Neural progenitor cell (in vitro differentiated cells): ENCODE measurements around the gene ITM2C. TPM values are rescaled to one million over a fixed set of nuclear protein-coding genes. Genes with fewer than 3 reads are reported as not detected.

Experiments used
- DNase-seq: peaks from one replicate; pipeline ENCODE4 v3.0.0-alpha.2; 2016; ENCODE audit warnings: low spot score
- H2AFZ ChIP-seq: fragments of 200-600 bp; sonication (generic); replicated peaks from 2 replicates; pipeline ENCODE4 v1.6.1; 2016; ENCODE audit warnings: antibody characterized with exemption
- H3F3A ChIP-seq: fragments of 200-600 bp; sonication (generic); 2 replicates; pipeline ENCODE4 v1.6.1; 2016; ENCODE audit warnings: antibody characterized with exemption, low read depth
- H3K27ac ChIP-seq: fragments of 200-600 bp; sonication (generic); 2 replicates; pipeline ENCODE4 v1.5.1; 2016; ENCODE audit warnings: mild to moderate bottlenecking
- H3K27me3 ChIP-seq: fragments of 200-600 bp; sonication (generic); 2 replicates; pipeline ENCODE4 v1.6.1; 2016; ENCODE audit warnings: mild to moderate bottlenecking, moderate library complexity
- H3K36me3 ChIP-seq: fragments of 200-600 bp; sonication (generic); 2 replicates; pipeline ENCODE4 v1.5.1; 2016
- H3K4me1 ChIP-seq: fragments of 200-600 bp; sonication (generic); 2 replicates; pipeline ENCODE4 v1.6.1; 2016; ENCODE audit warnings: mixed run types
- H3K4me2 ChIP-seq: fragments of 200-600 bp; sonication (generic); 2 replicates; pipeline ENCODE4 v1.6.1; 2016
- H3K4me3 ChIP-seq: fragments of 200-600 bp; sonication (generic); 2 replicates; pipeline ENCODE4 v1.5.1; 2016
- H3K79me2 ChIP-seq: fragments of 200-600 bp; sonication (generic); 2 replicates; pipeline ENCODE4 v1.6.1; 2016; ENCODE audit warnings: low read depth
- H3K9ac ChIP-seq: fragments of 200-600 bp; sonication (generic); 2 replicates; pipeline ENCODE4 v1.6.1; 2016
- H3K9me3 ChIP-seq: fragments of 200-600 bp; sonication (generic); 2 replicates; pipeline ENCODE4 v1.5.1; 2016; ENCODE audit warnings: low read depth
- H4K20me1 ChIP-seq: fragments of 200-600 bp; sonication (generic); 2 replicates; pipeline ENCODE4 v1.6.1; 2016; ENCODE audit warnings: low read depth
- H3K27ac Mint-ChIP-seq: 3 replicates; pipeline ENCODE4 v1.8.0; 2021; ENCODE audit warnings: mixed read lengths
- H3K27me3 Mint-ChIP-seq: 2 replicates; pipeline ENCODE4 v1.8.0; 2022; ENCODE audit warnings: low read depth, mild to moderate bottlenecking, inconsistent platforms, moderate library complexity, mixed read lengths; ENCODE audit not compliant: insufficient read depth
- H3K36me3 Mint-ChIP-seq: 3 replicates; pipeline ENCODE4 v1.8.0; 2021; ENCODE audit warnings: mixed read lengths
- H3K4me1 Mint-ChIP-seq: 3 replicates; pipeline ENCODE4 v1.8.0; 2021; ENCODE audit warnings: mixed read lengths
- H3K4me3 Mint-ChIP-seq: 3 replicates; pipeline ENCODE4 v1.8.0; 2021; ENCODE audit warnings: mild to moderate bottlenecking, moderate library complexity, mixed read lengths
- H3K9me3 Mint-ChIP-seq: 3 replicates; pipeline ENCODE4 v1.8.0; 2020; ENCODE audit warnings: mixed read lengths
- EZH2 ChIP-seq: fragments of 200-600 bp; sonication (generic); IDR thresholded peaks from 2 replicates; pipeline ENCODE4 v1.6.1; 2017; ENCODE audit warnings: antibody characterized with exemption, mild to moderate bottlenecking, moderate library complexity
- EZH2phosphoT487 ChIP-seq: fragments of 200-600 bp; sonication (generic); IDR thresholded peaks from 2 replicates; pipeline ENCODE4 v1.6.1; 2017; ENCODE audit warnings: antibody characterized with exemption
- total RNA-seq: library from RNA; depleted of rRNA; stranded (reverse); fragments of >200 nt; gene quantifications from 2 replicates; pipeline ENCODE4 v1.2.3, GENCODE V29; 2015; ENCODE audit warnings: low replicate concordance
- TF ChIP-seq, protein P1 (sequence below): fragments of 200-600 bp; sonication (generic); IDR thresholded peaks from 2 replicates; pipeline ENCODE4 v1.5.1; 2017; ENCODE audit warnings: antibody characterized with exemption, mild to moderate bottlenecking

The ITM2C gene
- total RNA-seq, 1 donor from 2014 or later, result 84.6 TPM

- DNase-seq, result no peak
- Histone ChIP-seq H3K4me3 (no peak overlapping the region), H3K27ac (no peak overlapping the region), H3F3A (no peaks in the 10 kb centered on the region), H4K20me1 (no peaks in the 10 kb centered on the region), H3K36me3 (no peaks in the 10 kb centered on the region), H3K4me2 (no peak overlapping the region), H3K27me3 (no peaks in the 10 kb centered on the region), H3K4me1 (peaks cover 6% of the 10 kb centered on the region), H3K9ac (no peak overlapping the region), H2AFZ (no peak overlapping the region), H3K79me2 (no peaks in the 10 kb centered on the region), H3K9me3 (no peaks in the 10 kb centered on the region)
- peaks cover 30% of the 10 kb centered on the region for H3K36me3 Mint-ChIP-seq
- no peak for TF ChIP-seq EZH2
- no peak for TF ChIP-seq EZH2phosphoT487
- TF ChIP-seq, protein P1, sequence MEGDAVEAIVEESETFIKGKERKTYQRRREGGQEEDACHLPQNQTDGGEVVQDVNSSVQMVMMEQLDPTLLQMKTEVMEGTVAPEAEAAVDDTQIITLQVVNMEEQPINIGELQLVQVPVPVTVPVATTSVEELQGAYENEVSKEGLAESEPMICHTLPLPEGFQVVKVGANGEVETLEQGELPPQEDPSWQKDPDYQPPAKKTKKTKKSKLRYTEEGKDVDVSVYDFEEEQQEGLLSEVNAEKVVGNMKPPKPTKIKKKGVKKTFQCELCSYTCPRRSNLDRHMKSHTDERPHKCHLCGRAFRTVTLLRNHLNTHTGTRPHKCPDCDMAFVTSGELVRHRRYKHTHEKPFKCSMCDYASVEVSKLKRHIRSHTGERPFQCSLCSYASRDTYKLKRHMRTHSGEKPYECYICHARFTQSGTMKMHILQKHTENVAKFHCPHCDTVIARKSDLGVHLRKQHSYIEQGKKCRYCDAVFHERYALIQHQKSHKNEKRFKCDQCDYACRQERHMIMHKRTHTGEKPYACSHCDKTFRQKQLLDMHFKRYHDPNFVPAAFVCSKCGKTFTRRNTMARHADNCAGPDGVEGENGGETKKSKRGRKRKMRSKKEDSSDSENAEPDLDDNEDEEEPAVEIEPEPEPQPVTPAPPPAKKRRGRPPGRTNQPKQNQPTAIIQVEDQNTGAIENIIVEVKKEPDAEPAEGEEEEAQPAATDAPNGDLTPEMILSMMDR, result no peak
- H3K27ac Mint-ChIP-seq, result no peak overlapping the region
- H3K4me1 Mint-ChIP-seq, result peaks cover 21% of the 10 kb centered on the region
- H3K4me3 Mint-ChIP-seq, result no peak overlapping the region
- peaks cover 5% of the 10 kb centered on the region for H3K27me3 Mint-ChIP-seq
- no peaks in the 10 kb centered on the region for H3K9me3 Mint-ChIP-seq
These were observed 15.1 kb downstream of the ITM2C start for GRCh38 chr2:230879891-230880290.

- no peak overlapping the region for H3K27ac Mint-ChIP-seq
- no peak for DNase-seq
These were observed 17.1 kb downstream of the ITM2C start for GRCh38 chr2:230881840-230882239.

GRCh38 chr2:230885463-230886130 lies 20.9 kb downstream of the ITM2C start:
- H3K36me3 Mint-ChIP-seq, result peaks cover 15% of the 10 kb centered on the region
- H3K4me2 ChIP-seq, result peak overlapping the region; percentile 68
- H3K9me3 ChIP-seq, result no peaks in the 10 kb centered on the region
- TF ChIP-seq EZH2phosphoT487, result no peak
- no peak for TF ChIP-seq EZH2
- TF ChIP-seq, protein P1, result no peak
- peaks cover 45% of the 10 kb centered on the region for H3K4me1 Mint-ChIP-seq
- no peaks in the 10 kb centered on the region for H4K20me1 ChIP-seq
- no peak overlapping the region for H3K27ac ChIP-seq
- DNase-seq, result peak; percentile 88
- peaks cover 21% of the 10 kb centered on the region for H3K4me1 ChIP-seq
- H3K4me3 Mint-ChIP-seq, result peak overlapping the region; percentile 66
- peaks cover 5% of the 10 kb centered on the region for H3K27me3 Mint-ChIP-seq
- H3K9me3 Mint-ChIP-seq, result peaks cover 5% of the 10 kb centered on the region
- H3K27me3 ChIP-seq, result no peaks in the 10 kb centered on the region
- H3F3A ChIP-seq, result peaks cover 11% of the 10 kb centered on the region
- no peak overlapping the region for H3K9ac ChIP-seq
- H3K4me3 ChIP-seq, result no peak overlapping the region
- no peak overlapping the region for H2AFZ ChIP-seq
- peak overlapping the region; percentile 96 for H3K27ac Mint-ChIP-seq
- no peaks in the 10 kb centered on the region for H3K36me3 ChIP-seq
- no peaks in the 10 kb centered on the region for H3K79me2 ChIP-seq

More at GRCh38 chr2:230881840-230882239, 17.1 kb downstream of the ITM2C start:
- Histone ChIP-seq H3K4me3 (no peak overlapping the region), H3K36me3 (no peaks in the 10 kb centered on the region), H3K9ac (no peak overlapping the region), H4K20me1 (no peaks in the 10 kb centered on the region), H3K4me2 (no peak overlapping the region), H3K9me3 (no peaks in the 10 kb centered on the region), H3K4me1 (peaks cover 21% of the 10 kb centered on the region), H2AFZ (no peak overlapping the region), H3K27me3 (no peaks in the 10 kb centered on the region), H3F3A (peaks cover 11% of the 10 kb centered on the region), H3K27ac (no peak overlapping the region), H3K79me2 (no peaks in the 10 kb centered on the region)
- Mint-ChIP-seq H3K9me3 (no peaks in the 10 kb centered on the region), H3K27me3 (peaks cover 7% of the 10 kb centered on the region), H3K36me3 (peaks cover 24% of the 10 kb centered on the region), H3K4me1 (peaks cover 34% of the 10 kb centered on the region), H3K4me3 (no peak overlapping the region)
- TF ChIP-seq EZH2phosphoT487, result no peak
- no peak for TF ChIP-seq EZH2
- TF ChIP-seq, protein P1, result no peak
